Right lobe of liver (tissue), 6 donors: ENCODE data around the gene SNX3. TPM values are rescaled to one million over a fixed set of nuclear protein-coding genes. Genes with fewer than 3 reads are reported as not detected.

Source experiments
- ATAC-seq, 4 donors: fragments of 200-7000 bp; cut with Tn5 transposase; one replicate each; pipeline ENCODE4 v1.9.1; 2020; ENCODE audit warnings: mild to moderate bottlenecking in 4 of 4, moderate library complexity in 4 of 4
- DNase-seq, 3 donors: peaks; one replicate each; pipeline ENCODE4 v3.0.0-alpha.2; 2020
- H3K27ac ChIP-seq, 3 donors: fragments of 200-600 bp; one replicate each; pipeline ENCODE4 v1.8.0; 2022
- H3K27me3 ChIP-seq, 2 donors: fragments of 200-600 bp; one replicate each; pipeline ENCODE4 v1.8.0; 2022
- H3K36me3 ChIP-seq, 4 donors: fragments of 200-600 bp; sonication (generic) in 1 of 4; one replicate each; pipeline versions ENCODE4 v1.5.1 to v1.8.0; 2017 to 2022; ENCODE audit warnings: control low read depth in 1 of 4
- H3K4me1 ChIP-seq, 4 donors: fragments of 200-600 bp; sonication (generic) in 1 of 4; one replicate each; pipeline versions ENCODE4 v1.5.1 to v1.8.0; 2017 to 2022; ENCODE audit warnings: control low read depth in 1 of 4
- H3K4me3 ChIP-seq, 3 donors: fragments of 200-600 bp; one replicate each; pipeline ENCODE4 v1.8.0; 2022
- H3K9me3 ChIP-seq, 4 donors: fragments of 200-600 bp; sonication (generic) in 1 of 4; one replicate each; pipeline versions ENCODE4 v1.5.1 to v1.8.0; 2017 to 2022; ENCODE audit warnings: control low read depth in 1 of 4
- CTCF ChIP-seq, 4 donors: fragments of 200-600 bp in 3 of 4; fragments of 450-650 bp in 1 of 4; IDR thresholded peaks; one replicate each; pipeline versions ENCODE4 v1.5.1 to v1.8.0; 2016 to 2022; ENCODE audit warnings: antibody characterized with exemption in 4 of 4, mild to moderate bottlenecking in 2 of 4
- POLR2A ChIP-seq: fragments of 450-650 bp; IDR thresholded peaks from one replicate; pipeline ENCODE4 v1.6.1; 2017; ENCODE audit warnings: antibody characterized with exemption, mild to moderate bottlenecking
- WGBS: methylation state at CpG from one replicate; pipeline ENCODE4 v1.1.6; 2018; ENCODE audit warnings: low coverage, low lambda C conversion rate; ENCODE audit not compliant: insufficient coverage; ENCODE audit errors: missing lambda C conversion rate; 5-methylcytosine and 5-hydroxymethylcytosine counted together
- intact Hi-C, 2 donors: fragments of 100-400 bp; cut with DNase I; formaldehyde crosslinking; loops; one replicate each; pipeline versions ENCODE4 v1.11.2 to v1.14.1; 2022
- total RNA-seq, 6 experiments: library from RNA; depleted of rRNA in 2 of 6; stranded (reverse); fragments of >200 nt in 2 of 6; fragmentation: NEBNext Ultra II Directional in 3 of 6; extraction: Animal tissue kit (Norgen Biotek cat#: 25700) in 3 of 6; gene quantifications; one replicate each; pipeline versions ENCODE4 v1.1.0 to v1.2.4, GENCODE V29; 2016 to 2023
- donor health status: DM: no; HTN: yes; CAD: no.
- donor health status: DM: no; HTN: no; CAD: no.
- donor health status: DM: no; HTN: no; CAD: no.
- donor health status: DM: no; HTN: yes; CAD: no.
- donor health status: DM: no; HTN: yes; CAD: no.

SNX3 gene
- total RNA-seq, 6 experiments from 2014 or later = 76.8 to 191 (median 111) TPM

GRCh38 chr6:108174371-108175175 is 86.3 kb downstream of the SNX3 start:
- WGBS = 20% methylated on average over 28 of the region's 43 CpGs
- Histone ChIP-seq H3K36me3 (no peaks in the 10 kb centered on the region), H3K27me3 (peaks cover 5 to 19% of the 10 kb centered on the region in 2 donors), H3K27ac (no peak overlapping the region), H3K4me1 (peaks cover 0 to 14% (median 0%) of the 10 kb centered on the region in 4 donors), H3K4me3 (no peak overlapping the region), H3K9me3 (no peaks in the 10 kb centered on the region)
- intact Hi-C loops = no loop called here
- TF ChIP-seq CTCF (IDR thresholded peaks at IDR 0.05) (no peak), POLR2A (no peak)
- DNase-seq (peak in 1 of 3 donors; percentile 36), ATAC-seq (peak in 3 of 4 donors; percentile 26 to 70 (median 44))

GRCh38 chr6:108171918-108172516 is 88.8 kb downstream of the SNX3 start:
- TF ChIP-seq POLR2A (no peak), CTCF (IDR thresholded peaks at IDR 0.05) (no peak)
- Histone ChIP-seq H3K27ac (no peak overlapping the region), H3K27me3 (peaks cover 5 to 28% of the 10 kb centered on the region in 2 donors), H3K4me1 (peaks cover 0 to 34% (median 0%) of the 10 kb centered on the region in 4 donors), H3K36me3 (no peaks in the 10 kb centered on the region), H3K4me3 (no peak overlapping the region), H3K9me3 (no peaks in the 10 kb centered on the region)
- intact Hi-C loops = no loop called here
- ATAC-seq (no peak), DNase-seq (no peak)
- WGBS = 30% methylated on average over 2 of the region's 3 CpGs

GRCh38 chr6:108171291-108171917 is 89.4 kb downstream of the SNX3 start:
- no peak for TF ChIP-seq CTCF (IDR thresholded peaks at IDR 0.05)
- TF ChIP-seq POLR2A = no peak
- intact Hi-C loops = no loop called here
- WGBS = 33% methylated on average over 21 of the region's 21 CpGs
- Histone ChIP-seq H3K4me1 (peaks cover 0 to 34% (median 0%) of the 10 kb centered on the region in 4 donors), H3K9me3 (no peaks in the 10 kb centered on the region), H3K36me3 (no peaks in the 10 kb centered on the region), H3K27ac (no peak overlapping the region), H3K27me3 (peaks cover 5 to 32% of the 10 kb centered on the region in 2 donors), H3K4me3 (no peak overlapping the region)
- no peak for ATAC-seq
- no peak for DNase-seq

GRCh38 chr6:108170332-108171290 is 90.2 kb downstream of the SNX3 start:
- H3K27ac ChIP-seq = no peak overlapping the region
- peaks cover 5 to 35% of the 10 kb centered on the region in 2 donors for H3K27me3 ChIP-seq

More at GRCh38 chr6:108170332-108171290, 90.2 kb downstream of the SNX3 start:
- no peaks in the 10 kb centered on the region for H3K36me3 ChIP-seq
- intact Hi-C loops = no loop called here
- ATAC-seq (no peak), DNase-seq (no peak)
- no peaks in the 10 kb centered on the region for H3K9me3 ChIP-seq
- 18% methylated on average over 31 of the region's 31 CpGs for WGBS
- TF ChIP-seq POLR2A (no peak), CTCF (IDR thresholded peaks at IDR 0.05) (no peak)
- H3K4me1 ChIP-seq = peaks cover 0 to 28% (median 0%) of the 10 kb centered on the region in 4 donors
- no peak overlapping the region for H3K4me3 ChIP-seq
